GM12878 (cell line): ENCODE results near the gene AGBL1. TPM values are rescaled to one million over a fixed set of nuclear protein-coding genes. Genes with fewer than 3 reads are reported as not detected.

Source experiments
- ATAC-seq: fragments of 200-7000 bp; cut with Tn5 transposase; 3 replicates; pipeline ENCODE4 v1.9.1; 2020; ENCODE audit warnings: mild to moderate bottlenecking, moderate library complexity
- BruUV-seq: library from RNA; stranded (reverse); fragments of 400-500 nt; replicated peaks from 2 replicates; lab custom pipeline; 2021; lab: Mats Ljungman, UMichigan
- CTCF ChIA-PET: fragments of 300-600 bp; sonication (Branson Sonifier 250); formaldehyde crosslinking; extraction: SDS; loops from one replicate; lab custom pipeline; 2021; ENCODE audit warnings: inconsistent platforms; lab: Yijun Ruan, JAX
- POLR2A ChIA-PET: fragments of 350-600 bp; formaldehyde crosslinking; extraction: SDS; loops from one replicate; lab custom pipeline; 2021; ENCODE audit warnings: inconsistent platforms; lab: Charles Lee
- RAD21 ChIA-PET: fragments of 300-600 bp; sonication (Branson Sonifier 250); formaldehyde crosslinking; loops from one replicate; lab custom pipeline; 2023; ENCODE audit warnings: antibody characterized with exemption; ENCODE audit not compliant: unreplicated experiment; lab: Charles Lee
- SMC1A ChIA-PET: fragments of 300-600 bp; sonication (Branson Sonifier 250); formaldehyde crosslinking; loops from one replicate; lab custom pipeline; 2023; ENCODE audit not compliant: unreplicated experiment, uncharacterized antibody; lab: Charles Lee
- DNase-seq: peaks from one replicate; pipeline ENCODE4 v3.0.0-alpha.2; 2011; ENCODE audit warnings: low read depth, low spot score
- FAIRE-seq: peaks from 3 replicates; lab custom pipeline; 2011; peaks lifted over from hg19 to GRCh38; lab: Jason Lieb, UNC
- H2AFZ ChIP-seq: 2 replicates; pipeline ENCODE4 v1.6.0; 2011; ENCODE audit warnings: low read depth, low read length, control low read depth; ENCODE audit not compliant: control insufficient read depth
- H3K27ac ChIP-seq: 2 replicates; pipeline ENCODE4 v1.5.1; 2011; ENCODE audit warnings: control low read depth; ENCODE audit not compliant: control insufficient read depth, insufficient read depth
- H3K27me3 ChIP-seq, 2 experiments: replicated peaks in 1 of 2; 2 replicates each; pipeline versions ENCODE4 v1.6.0 to v1.6.1; 2011; ENCODE audit warnings: low read length in 1 of 2; ENCODE audit not compliant: control insufficient read depth in 2 of 2, insufficient read depth in 2 of 2
- H3K36me3 ChIP-seq, 2 experiments: 2 replicates each; pipeline ENCODE4 v1.5.1; 2011; ENCODE audit warnings: low read length in 1 of 2; ENCODE audit not compliant: control insufficient read depth in 2 of 2, insufficient read depth in 2 of 2
- H3K4me1 ChIP-seq: 2 replicates; pipeline ENCODE4 v1.6.1; 2011; ENCODE audit warnings: mild to moderate bottlenecking, low read length, moderate library complexity, mixed read lengths; ENCODE audit not compliant: control insufficient read depth, insufficient read depth
- H3K4me2 ChIP-seq: 2 replicates; pipeline ENCODE4 v1.6.0; 2011; ENCODE audit warnings: control low read depth; ENCODE audit not compliant: control insufficient read depth, insufficient read depth
- H3K4me3 ChIP-seq: fragments of 200-600 bp; sonication (generic); 2 replicates; pipeline ENCODE4 v1.5.1; 2016
- H3K79me2 ChIP-seq: 2 replicates; pipeline ENCODE4 v1.6.0; 2011; ENCODE audit warnings: low read length; ENCODE audit not compliant: control insufficient read depth, insufficient read depth
- H3K9ac ChIP-seq: 2 replicates; pipeline ENCODE4 v1.8.0; 2011; ENCODE audit warnings: low read length, control low read depth, mixed read lengths; ENCODE audit not compliant: control insufficient read depth, insufficient read depth
- H3K9me3 ChIP-seq: replicated peaks from 3 replicates; pipeline ENCODE4 v1.5.1; 2011; ENCODE audit warnings: mild to moderate bottlenecking, low read length; ENCODE audit not compliant: control insufficient read depth, insufficient read depth
- H4K20me1 ChIP-seq: 2 replicates; pipeline ENCODE4 v1.6.0; 2011; ENCODE audit not compliant: control insufficient read depth, insufficient read depth
- ASH2L ChIP-seq: fragments of 300-600, 200-600 bp; sonication (generic); IDR thresholded peaks from 2 replicates; pipeline ENCODE4 v1.6.1; 2017; ENCODE audit warnings: low read depth, mild to moderate bottlenecking, borderline replicate concordance
- ATF7 ChIP-seq: fragments of 450-650 bp; IDR thresholded peaks from 2 replicates; pipeline ENCODE4 v1.6.1; 2016; ENCODE audit warnings: low read depth, mild to moderate bottlenecking
- HDAC6 ChIP-seq: fragments of 200-600 bp; sonication (generic); IDR thresholded peaks from one replicate; pipeline ENCODE4 v1.8.0; 2017; ENCODE audit warnings: antibody characterized with exemption; ENCODE audit not compliant: unreplicated experiment
- IKZF1 ChIP-seq: fragments of 450-650 bp; conservative IDR thresholded peaks from 2 replicates; pipeline ENCODE4 v1.6.1; 2017; ENCODE audit warnings: antibody characterized with exemption, mild to moderate bottlenecking
- KLF5 ChIP-seq: fragments of 450-650 bp; IDR thresholded peaks from 2 replicates; pipeline ENCODE4 v1.6.1; 2014; ENCODE audit warnings: mild to moderate bottlenecking; ENCODE audit not compliant: partially characterized antibody
- NBN ChIP-seq: fragments of 450-650 bp; IDR thresholded peaks from 2 replicates; pipeline ENCODE4 v1.6.1; 2016
- PAX8 ChIP-seq: fragments of 450-650 bp; IDR thresholded peaks from 2 replicates; pipeline ENCODE4 v1.6.1; 2017; ENCODE audit warnings: mild to moderate bottlenecking, moderate library complexity
- RUNX3 ChIP-seq: IDR thresholded peaks from 2 replicates; pipeline ENCODE4 v1.6.1; 2012; ENCODE audit warnings: low read length, inconsistent platforms
- SMAD1 ChIP-seq: fragments of 450-650 bp; IDR thresholded peaks from 2 replicates; pipeline ENCODE4 v1.6.1; 2018; ENCODE audit warnings: mild to moderate bottlenecking, low read depth; ENCODE audit not compliant: partially characterized antibody
- STAT3 ChIP-seq: IDR thresholded peaks from 2 replicates; pipeline ENCODE4 v1.6.1; 2011; ENCODE audit warnings: low read depth, low read length, improper control_type of control experiment
- SUZ12 ChIP-seq: fragments of 200-600 bp; sonication (generic); IDR thresholded peaks from one replicate; pipeline ENCODE4 v1.6.1; 2018; ENCODE audit warnings: antibody characterized with exemption, mild to moderate bottlenecking; ENCODE audit not compliant: unreplicated experiment
- TCF12 ChIP-seq: IDR thresholded peaks from 2 replicates; pipeline ENCODE4 v1.6.1; 2011; ENCODE audit warnings: low read depth, mild to moderate bottlenecking, low read length
- ZNF207 ChIP-seq: fragments of 450-650 bp; IDR thresholded peaks from 2 replicates; pipeline ENCODE4 v1.6.1; 2014; ENCODE audit warnings: antibody characterized with exemption, mild to moderate bottlenecking, borderline replicate concordance
- ZSCAN29 ChIP-seq: fragments of 450-650 bp; IDR thresholded peaks from 2 replicates; pipeline ENCODE4 v1.6.1; 2017; ENCODE audit warnings: mild to moderate bottlenecking, moderate library complexity
- WGBS: methylation state at CpG from one replicate; pipeline ENCODE4 v1.1.6; 2016; ENCODE audit warnings: low lambda C conversion rate; ENCODE audit not compliant: insufficient replicate concordance, insufficient coverage; ENCODE audit errors: missing lambda C conversion rate; 5-methylcytosine and 5-hydroxymethylcytosine counted together
- in situ Hi-C: fragments of 300-500 bp; cut with MboI; formaldehyde crosslinking; loops from 9 replicates; pipeline ENCODE4 v1.14.3; 2018; ENCODE audit warnings: mixed read lengths
- intact Hi-C: fragments of 100-400 bp; cut with micrococcal nuclease; formaldehyde crosslinking; loops from one replicate; pipeline ENCODE4 v1.14.2; 2022; ENCODE audit not compliant: unreplicated experiment
- polyA plus RNA-seq, 11 experiments: library from polyadenylated mRNA; depleted of rRNA in 4 of 11; unstranded in 6 of 11; stranded (reverse) in 5 of 11; fragments of >200 nt; fragmentation: Nextera tagmentation in 4 of 11; fragmentation: Illumina TruSeq in 1 of 11; extraction: Ambion mirVana in 4 of 11; extraction: Trizol in 1 of 11; gene quantifications; 1 replicate in 1 of 11; 2 replicates in 10 of 11; pipeline versions ENCODE4 v1.2.1 to v1.2.3, GENCODE V29; 2011 to 2016; ENCODE audit warnings: inconsistent platforms in 2 of 11, missing spikeins in 2 of 11, low read depth in 1 of 11
- total RNA-seq, 4 experiments: library from RNA; depleted of rRNA in 3 of 4; stranded (reverse); fragments of >200 nt in 3 of 4; fragmentation: Illumina TruSeq in 1 of 4; extraction: Trizol in 1 of 4; gene quantifications; 2 replicates each; pipeline versions ENCODE4 v1.2.1 to v1.2.3, GENCODE V29; 2013 to 2021
- TF ChIP-seq, protein P1 (sequence below): IDR thresholded peaks from 2 replicates; pipeline ENCODE4 v1.6.1; 2011; ENCODE audit warnings: low read depth, mild to moderate bottlenecking, low read length, moderate library complexity, borderline replicate concordance; ENCODE audit errors: extremely low read depth
- TF ChIP-seq, protein P2 (sequence below): fragments of 150-350 bp; IDR thresholded peaks from 2 replicates; pipeline ENCODE4 v1.6.1; 2014; ENCODE audit warnings: mild to moderate bottlenecking, low read depth, low read length
- TF ChIP-seq, protein P3 (sequence below): fragments of 450-650 bp; IDR thresholded peaks from 2 replicates; pipeline ENCODE4 v1.6.1; 2017; ENCODE audit warnings: borderline replicate concordance

The AGBL1 gene
- total and polyA plus RNA-seq, 10 of the 15 experiments (the other 5 are each of a cell fraction or from before 2014, with no cell fraction given) = not detected

- no TSS peak for BruUV-seq
- ChIA-PET RAD21 (no interaction called here), SMC1A (no interaction called here), POLR2A (no interaction called here), CTCF (no interaction called here)
- in situ Hi-C loops (no loop called here), intact Hi-C loops (no loop called here)
- Histone ChIP-seq H3K36me3 (no peaks in the 10 kb centered on the region), H4K20me1 (no peaks in the 10 kb centered on the region), H3K27me3 (no peaks in the 10 kb centered on the region), H2AFZ (no peak overlapping the region), H3K4me2 (no peak overlapping the region), H3K9me3 (no peaks in the 10 kb centered on the region), H3K9ac (no peak overlapping the region), H3K4me1 (no peaks in the 10 kb centered on the region), H3K27ac (no peak overlapping the region), H3K4me3 (no peak overlapping the region), H3K79me2 (no peaks in the 10 kb centered on the region)
- WGBS = 0% methylated on average over 2 of the region's 2 CpGs
- DNase-seq (no peak), ATAC-seq (no peak), FAIRE-seq (no peak)
- TF ChIP-seq IKZF1 (no peak), SMAD1 (no peak), SUZ12 (no peak), PAX8 (no peak), TCF12 (no peak), NBN (no peak), ASH2L (no peak), RUNX3 (no peak)
These were observed 773.1 kb downstream of the AGBL1 start for GRCh38 chr15:86852741-86853140.

DNA sequence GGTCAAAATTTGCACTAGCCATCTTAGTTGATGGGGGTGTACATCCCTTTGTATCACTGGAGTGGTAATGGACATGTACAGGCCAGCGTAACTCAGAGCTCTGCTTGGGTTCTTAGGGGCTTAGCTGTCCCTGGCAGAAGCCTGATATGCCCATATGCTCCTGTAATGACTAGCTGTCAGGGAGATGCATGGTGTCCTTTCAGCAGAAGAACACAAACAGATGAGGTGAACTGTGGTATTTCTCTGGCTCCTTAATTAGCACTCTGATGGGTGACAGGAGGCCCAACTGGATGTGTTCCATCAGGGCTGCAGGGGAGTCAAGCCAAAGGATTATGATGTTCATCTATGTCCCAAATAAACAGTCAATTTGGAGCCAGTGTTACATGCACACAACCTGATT, 774.5 kb downstream of the AGBL1 start:
- Histone ChIP-seq H3K27ac (no peak overlapping the region), H3K4me1 (no peaks in the 10 kb centered on the region), H3K79me2 (no peaks in the 10 kb centered on the region), H4K20me1 (no peaks in the 10 kb centered on the region), H3K9me3 (no peaks in the 10 kb centered on the region), H3K27me3 (no peaks in the 10 kb centered on the region), H3K9ac (no peak overlapping the region), H3K36me3 (no peaks in the 10 kb centered on the region), H3K4me2 (no peak overlapping the region), H3K4me3 (no peak overlapping the region), H2AFZ (no peak overlapping the region)
- WGBS = 0% methylated on average over 1 of the region's 1 CpG
- ChIA-PET CTCF (no interaction called here), RAD21 (no interaction called here), POLR2A (no interaction called here), SMC1A (no interaction called here)
- FAIRE-seq (no peak), DNase-seq (no peak), ATAC-seq (no peak)
- in situ Hi-C loops = no loop called here
- no TSS peak for BruUV-seq
- intact Hi-C loops = no loop called here
- TF ChIP-seq, protein P1, sequence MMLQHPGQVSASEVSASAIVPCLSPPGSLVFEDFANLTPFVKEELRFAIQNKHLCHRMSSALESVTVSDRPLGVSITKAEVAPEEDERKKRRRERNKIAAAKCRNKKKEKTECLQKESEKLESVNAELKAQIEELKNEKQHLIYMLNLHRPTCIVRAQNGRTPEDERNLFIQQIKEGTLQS = no peak
- TF ChIP-seq ATF7 = no peak
- TF ChIP-seq SMAD1 = no peak
- TF ChIP-seq KLF5 = no peak
- no peak for TF ChIP-seq HDAC6
- TF ChIP-seq, protein P2, sequence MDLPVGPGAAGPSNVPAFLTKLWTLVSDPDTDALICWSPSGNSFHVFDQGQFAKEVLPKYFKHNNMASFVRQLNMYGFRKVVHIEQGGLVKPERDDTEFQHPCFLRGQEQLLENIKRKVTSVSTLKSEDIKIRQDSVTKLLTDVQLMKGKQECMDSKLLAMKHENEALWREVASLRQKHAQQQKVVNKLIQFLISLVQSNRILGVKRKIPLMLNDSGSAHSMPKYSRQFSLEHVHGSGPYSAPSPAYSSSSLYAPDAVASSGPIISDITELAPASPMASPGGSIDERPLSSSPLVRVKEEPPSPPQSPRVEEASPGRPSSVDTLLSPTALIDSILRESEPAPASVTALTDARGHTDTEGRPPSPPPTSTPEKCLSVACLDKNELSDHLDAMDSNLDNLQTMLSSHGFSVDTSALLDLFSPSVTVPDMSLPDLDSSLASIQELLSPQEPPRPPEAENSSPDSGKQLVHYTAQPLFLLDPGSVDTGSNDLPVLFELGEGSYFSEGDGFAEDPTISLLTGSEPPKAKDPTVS = no peak
- no peak for TF ChIP-seq ZSCAN29
- no peak for TF ChIP-seq STAT3
- TF ChIP-seq, protein P3, sequence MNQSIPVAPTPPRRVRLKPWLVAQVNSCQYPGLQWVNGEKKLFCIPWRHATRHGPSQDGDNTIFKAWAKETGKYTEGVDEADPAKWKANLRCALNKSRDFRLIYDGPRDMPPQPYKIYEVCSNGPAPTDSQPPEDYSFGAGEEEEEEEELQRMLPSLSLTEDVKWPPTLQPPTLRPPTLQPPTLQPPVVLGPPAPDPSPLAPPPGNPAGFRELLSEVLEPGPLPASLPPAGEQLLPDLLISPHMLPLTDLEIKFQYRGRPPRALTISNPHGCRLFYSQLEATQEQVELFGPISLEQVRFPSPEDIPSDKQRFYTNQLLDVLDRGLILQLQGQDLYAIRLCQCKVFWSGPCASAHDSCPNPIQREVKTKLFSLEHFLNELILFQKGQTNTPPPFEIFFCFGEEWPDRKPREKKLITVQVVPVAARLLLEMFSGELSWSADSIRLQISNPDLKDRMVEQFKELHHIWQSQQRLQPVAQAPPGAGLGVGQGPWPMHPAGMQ = no peak
- no peak for TF ChIP-seq NBN
- TF ChIP-seq ZNF207 = no peak
